AG04449 (cell line): ENCODE results near the gene CYTH1.
A peak's percentile ranks its signal among the peaks of the same experiment; 100 is the strongest.

Experiments
- CTCF ChIA-PET: fragments of 350-600 bp; formaldehyde crosslinking; extraction: SDS; loops from one replicate; lab custom pipeline; 2021; ENCODE audit warnings: antibody characterized with exemption; lab: Yijun Ruan, JAX
- POLR2A ChIA-PET: fragments of 400-600, 350-600 bp; formaldehyde crosslinking; extraction: SDS; loops from one replicate; lab custom pipeline; 2020; ENCODE audit warnings: antibody characterized with exemption, inconsistent platforms; lab: Yijun Ruan, JAX
- DNase-seq: peaks from one replicate; pipeline ENCODE4 v3.0.0-alpha.2; 2010; ENCODE audit warnings: low read depth, low spot score
- H3K4me3 ChIP-seq: 2 replicates; pipeline ENCODE4 v1.5.1; 2011; ENCODE audit warnings: low read depth, mild to moderate bottlenecking, control low read depth, low read length
- TF ChIP-seq, protein P1 (sequence below): IDR thresholded peaks from one replicate; pipeline ENCODE4 v1.5.1; 2011; ENCODE audit warnings: mild to moderate bottlenecking, moderate library complexity, low read length, control low read depth, inconsistent platforms; ENCODE audit not compliant: insufficient read depth; ENCODE audit errors: missing control alignments

The CYTH1 gene

DNA sequence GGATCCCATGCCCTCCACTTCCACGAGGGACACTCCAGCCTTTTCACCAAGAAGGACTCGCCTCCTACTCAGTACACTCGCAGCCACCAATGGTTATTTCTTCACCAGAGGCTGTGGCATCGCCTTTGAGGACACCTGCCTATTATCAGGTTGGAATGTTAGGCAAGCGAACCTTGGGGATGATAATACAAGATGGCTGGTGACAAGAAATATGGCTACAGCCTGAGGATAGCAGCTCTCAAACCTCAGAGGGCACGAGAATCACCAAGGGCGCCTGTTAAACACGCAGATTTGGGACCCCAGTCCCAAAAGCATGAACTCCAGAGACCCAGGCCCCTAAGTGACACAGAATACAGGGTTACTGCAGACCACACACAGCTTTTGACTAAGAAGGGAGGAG, 58.1 kb downstream of the CYTH1 start:
- no peak for DNase-seq
- POLR2A ChIA-PET: interaction anchor here (0.6 kb wide), 1 partner anchor 165 kb away, joined by 3 read pairs; no protein-coding TSS in a partner anchor

DNA sequence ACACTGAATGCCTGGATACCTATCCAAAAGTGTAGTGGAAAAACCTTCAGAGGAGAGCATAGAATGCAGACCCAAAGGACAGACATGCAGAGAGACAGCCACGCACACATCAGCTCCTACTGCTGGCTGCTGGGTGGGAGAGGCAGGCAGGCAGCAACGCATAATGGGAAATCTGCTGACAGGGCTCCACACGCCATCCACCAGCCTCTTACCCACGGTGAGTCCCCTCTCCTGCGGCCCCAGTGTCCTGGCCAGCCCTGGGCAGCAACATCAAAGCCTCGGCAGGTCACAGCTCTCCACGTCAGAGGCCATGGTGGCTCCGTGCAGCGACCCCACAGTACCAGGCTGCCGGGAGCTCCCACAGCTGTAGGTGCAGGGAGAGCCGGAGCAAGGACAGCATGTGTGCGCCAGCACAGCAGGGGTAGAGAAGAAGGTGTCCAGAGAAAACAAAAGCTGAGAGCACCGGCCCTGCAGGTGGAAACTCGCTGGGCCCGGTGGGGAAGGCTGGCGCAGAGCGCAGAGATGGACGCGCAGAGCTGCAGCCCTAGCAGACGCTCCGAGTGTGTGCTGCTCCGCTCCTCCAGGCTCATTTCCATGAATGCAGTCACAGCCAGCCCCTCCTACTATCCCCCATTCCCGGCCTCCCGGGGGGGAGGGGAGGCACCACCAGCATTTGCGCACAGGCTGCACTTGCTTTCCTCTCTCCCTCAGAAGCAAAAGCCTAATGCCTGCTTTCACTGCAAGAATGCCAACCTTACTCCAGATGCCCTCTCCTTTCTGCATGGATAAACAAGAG, 58.9 kb downstream of the CYTH1 start:
- peak overlapping the region; percentile 42 for H3K4me3 ChIP-seq
- DNase-seq: no peak
- ChIA-PET CTCF (interaction anchor here (0.7 to 4.7 kb wide), 4 partner anchors 12 to 226 kb away, joined by 3 to 63 read pairs (median 5); no protein-coding TSS in a partner anchor), POLR2A (no interaction called here)
- TF ChIP-seq, protein P1, sequence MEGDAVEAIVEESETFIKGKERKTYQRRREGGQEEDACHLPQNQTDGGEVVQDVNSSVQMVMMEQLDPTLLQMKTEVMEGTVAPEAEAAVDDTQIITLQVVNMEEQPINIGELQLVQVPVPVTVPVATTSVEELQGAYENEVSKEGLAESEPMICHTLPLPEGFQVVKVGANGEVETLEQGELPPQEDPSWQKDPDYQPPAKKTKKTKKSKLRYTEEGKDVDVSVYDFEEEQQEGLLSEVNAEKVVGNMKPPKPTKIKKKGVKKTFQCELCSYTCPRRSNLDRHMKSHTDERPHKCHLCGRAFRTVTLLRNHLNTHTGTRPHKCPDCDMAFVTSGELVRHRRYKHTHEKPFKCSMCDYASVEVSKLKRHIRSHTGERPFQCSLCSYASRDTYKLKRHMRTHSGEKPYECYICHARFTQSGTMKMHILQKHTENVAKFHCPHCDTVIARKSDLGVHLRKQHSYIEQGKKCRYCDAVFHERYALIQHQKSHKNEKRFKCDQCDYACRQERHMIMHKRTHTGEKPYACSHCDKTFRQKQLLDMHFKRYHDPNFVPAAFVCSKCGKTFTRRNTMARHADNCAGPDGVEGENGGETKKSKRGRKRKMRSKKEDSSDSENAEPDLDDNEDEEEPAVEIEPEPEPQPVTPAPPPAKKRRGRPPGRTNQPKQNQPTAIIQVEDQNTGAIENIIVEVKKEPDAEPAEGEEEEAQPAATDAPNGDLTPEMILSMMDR: no peak

More for the DNA sequence above, 58.1 kb downstream of the CYTH1 start:
- no peak overlapping the region for H3K4me3 ChIP-seq
- TF ChIP-seq, protein P1: no peak
- CTCF ChIA-PET: interaction anchor here (4.7 kb wide), 1 partner anchor 15 kb away, joined by 63 read pairs; no protein-coding TSS in a partner anchor

DNA sequence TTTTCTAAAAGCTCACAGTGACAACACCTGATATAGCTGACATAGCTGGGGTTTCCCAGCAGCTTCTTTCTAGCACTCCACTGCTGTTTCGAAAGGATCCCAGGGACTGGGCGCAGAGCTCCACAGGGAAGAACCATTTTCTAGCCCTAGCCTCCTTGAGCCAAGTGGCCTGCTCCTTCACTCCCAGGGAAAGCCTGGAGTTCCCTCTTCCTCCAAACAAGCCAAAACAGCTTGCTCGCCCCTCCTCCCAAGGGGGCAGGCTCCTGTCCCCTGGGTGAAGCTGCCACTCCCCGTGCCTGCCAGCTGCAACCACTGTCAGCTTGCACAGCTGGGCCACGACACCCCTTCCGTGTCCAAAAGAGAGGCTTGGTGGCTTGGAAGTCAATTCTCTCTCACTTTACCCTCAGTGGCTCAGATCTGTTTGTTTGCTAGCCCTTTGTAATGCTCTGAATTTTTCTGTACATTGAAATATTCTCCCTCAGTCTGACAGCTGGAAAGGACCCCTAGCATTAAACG, 59.8 kb downstream of the CYTH1 start:
- TF ChIP-seq, protein P1: no peak
- DNase-seq: no peak
- ChIA-PET CTCF (interaction anchor here (0.7 to 4.7 kb wide), 5 partner anchors 13 to 225 kb away, joined by 3 to 63 read pairs (median 4); no protein-coding TSS in a partner anchor), POLR2A (no interaction called here)
- no peak overlapping the region for H3K4me3 ChIP-seq

DNA sequence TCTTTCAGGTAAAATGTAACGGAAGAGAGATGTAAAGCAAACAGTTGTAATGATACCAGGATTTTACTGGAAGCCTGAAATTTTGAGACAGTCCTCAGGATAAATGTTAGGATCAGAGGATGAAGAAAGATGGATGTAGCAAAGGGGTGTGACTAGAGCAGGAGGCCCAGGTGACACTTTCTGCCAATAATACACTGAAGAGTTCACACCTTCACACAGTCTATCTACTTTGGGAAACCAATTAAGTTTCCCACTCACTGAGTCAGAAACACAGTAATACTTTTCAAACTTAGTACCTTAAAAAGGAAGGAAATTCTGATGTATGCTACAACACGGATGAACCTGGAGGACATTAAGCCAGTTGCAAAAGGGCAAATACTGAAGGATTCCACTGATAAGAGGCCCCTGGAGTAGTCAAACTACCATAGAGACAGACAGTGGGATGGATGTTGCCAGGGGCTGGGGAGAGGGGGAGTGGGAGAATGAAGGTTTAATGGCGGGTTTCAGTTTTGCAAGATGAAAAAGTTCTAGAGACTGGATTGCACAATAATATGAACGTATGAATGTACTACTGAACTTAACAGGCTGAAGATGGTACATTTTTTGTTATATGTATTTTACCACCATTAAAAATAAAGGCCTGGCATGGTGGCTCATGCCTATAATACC, 62.3 kb downstream of the CYTH1 start:
- ChIA-PET POLR2A (no interaction called here), CTCF (interaction anchor here (4.7 to 4.9 kb wide), 2 partner anchors 10 to 12 kb away, joined by 48 to 63 read pairs; no protein-coding TSS in a partner anchor)
- H3K4me3 ChIP-seq: no peak overlapping the region
- DNase-seq: no peak
- TF ChIP-seq, protein P1: no peak

DNA sequence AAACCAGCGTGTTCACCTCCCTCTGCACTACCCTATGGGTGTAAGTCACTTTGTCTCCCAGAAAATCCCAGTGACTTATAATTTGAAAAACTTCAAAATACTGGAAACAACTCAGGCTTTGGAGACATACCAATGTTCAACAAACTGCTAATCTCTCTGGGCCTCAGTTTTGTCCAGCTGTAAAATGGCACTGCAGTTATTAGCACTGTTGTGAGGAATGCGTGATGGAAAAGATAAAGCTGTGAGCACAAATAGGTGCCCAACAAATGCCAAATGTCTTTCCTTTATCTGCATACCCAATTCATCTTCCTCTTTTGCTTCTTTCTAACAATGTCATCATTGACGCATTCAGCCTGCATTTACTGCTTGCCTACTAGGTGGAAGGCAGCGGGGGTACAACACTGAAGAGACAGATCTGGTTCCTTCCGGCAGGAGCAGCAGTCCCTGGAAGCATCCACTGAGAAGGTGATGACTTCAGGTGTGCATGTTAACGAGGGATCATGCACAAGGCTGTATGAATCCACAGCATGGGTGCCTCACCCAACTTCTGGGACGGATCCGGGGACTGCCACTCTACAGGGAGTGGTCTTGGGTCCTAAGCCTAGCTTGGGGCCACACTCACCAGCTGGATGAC, 63.4 kb downstream of the CYTH1 start:
- ChIA-PET POLR2A (no interaction called here), CTCF (interaction anchor here (1.3 to 4.9 kb wide), 2 partner anchors 9 to 11 kb away, joined by 3 to 48 read pairs; no protein-coding TSS in a partner anchor)
- no peak overlapping the region for H3K4me3 ChIP-seq
- no peak for DNase-seq
- TF ChIP-seq, protein P1: no peak
